Umbilical cord (tissue), 2 donors: ENCODE measurements around the gene GCN1. TPM values are rescaled to one million over a fixed set of nuclear protein-coding genes. Genes with fewer than 3 reads are reported as not detected.

Experiments
- DNase-seq: peaks from one replicate; pipeline ENCODE4 v3.0.0-alpha.2; 2015; ENCODE audit warnings: low spot score
- total RNA-seq: library from RNA; depleted of rRNA; stranded (reverse); fragments of >200 nt; gene quantifications from one replicate; pipeline ENCODE4 v1.2.3, GENCODE V29; 2014; ENCODE audit warnings: low replicate concordance; ENCODE audit not compliant: insufficient read depth

Gene GCN1
- total RNA-seq, 1 donor from 2014 or later = 45.0 TPM

GRCh38 chr12:120180975-120181374, 13.5 kb downstream of the GCN1 start:
- DNase-seq = no peak

GRCh38 chr12:120175537-120175936, 19.0 kb downstream of the GCN1 start:
- no peak for DNase-seq

GRCh38 chr12:120175062-120175461, 19.5 kb downstream of the GCN1 start:
- DNase-seq = no peak

- no peak for DNase-seq
Observed at GRCh38 chr12:120172053-120172452, 22.5 kb downstream of the GCN1 start.

GRCh38 chr12:120170631-120171030, 23.9 kb downstream of the GCN1 start:
- DNase-seq = no peak

GRCh38 chr12:120169946-120170345, 24.6 kb downstream of the GCN1 start:
- DNase-seq = no peak

- no peak for DNase-seq
Observed at GRCh38 chr12:120168337-120168736, 26.2 kb downstream of the GCN1 start.

GRCh38 chr12:120167529-120168095, 26.9 kb downstream of the GCN1 start:
- no peak for DNase-seq

- DNase-seq = no peak
Observed at GRCh38 chr12:120164293-120164692, 30.2 kb downstream of the GCN1 start.

GRCh38 chr12:120162763-120163162, 31.8 kb downstream of the GCN1 start:
- DNase-seq = no peak

- no peak for DNase-seq
Observed at GRCh38 chr12:120161852-120162251, 32.7 kb downstream of the GCN1 start.

GRCh38 chr12:120159509-120160237, 34.8 kb downstream of the GCN1 start:
- no peak for DNase-seq

- DNase-seq = no peak
Observed at GRCh38 chr12:120158351-120158750, 36.2 kb downstream of the GCN1 start.

GRCh38 chr12:120157678-120158077, 36.8 kb downstream of the GCN1 start:
- no peak for DNase-seq

- no peak for DNase-seq
Observed at GRCh38 chr12:120156315-120157259, 37.9 kb downstream of the GCN1 start.

GRCh38 chr12:120155072-120155471, 39.4 kb downstream of the GCN1 start:
- no peak for DNase-seq

- no peak for DNase-seq
Observed at GRCh38 chr12:120150919-120151525, 43.5 kb downstream of the GCN1 start.

- DNase-seq = no peak
Observed at GRCh38 chr12:120148011-120148410, 46.5 kb downstream of the GCN1 start.

GRCh38 chr12:120145164-120145563, 49.4 kb downstream of the GCN1 start:
- no peak for DNase-seq

GRCh38 chr12:120144215-120144614, 50.3 kb downstream of the GCN1 start:
- DNase-seq = no peak

GRCh38 chr12:120142231-120142877, 52.2 kb downstream of the GCN1 start:
- no peak for DNase-seq
